GM12891 (cell line): Measurements from ENCODE around the gene IRAG1.

Source experiments
- PAX5 ChIP-seq: IDR thresholded peaks from 2 replicates; pipeline ENCODE4 v1.6.1; 2011; ENCODE audit warnings: low read length, moderate library complexity, mild to moderate bottlenecking; ENCODE audit not compliant: insufficient read depth, severe bottlenecking
- POLR2A ChIP-seq: IDR thresholded peaks from 2 replicates; pipeline ENCODE4 v1.6.1; 2011; ENCODE audit warnings: low read depth, low read length, control low read depth
- POLR2AphosphoS5 ChIP-seq: IDR thresholded peaks from 2 replicates; pipeline ENCODE4 v1.6.1; 2011; ENCODE audit warnings: low read depth, low read length, control low read depth
- POU2F2 ChIP-seq: IDR thresholded peaks from 2 replicates; pipeline ENCODE4 v1.6.1; 2011; ENCODE audit warnings: low read depth, mild to moderate bottlenecking, control low read depth, low read length, moderate library complexity
- SPI1 ChIP-seq: IDR thresholded peaks from 2 replicates; pipeline ENCODE4 v1.6.1; 2011; ENCODE audit warnings: low read depth, low read length, control low read depth
- TAF1 ChIP-seq: IDR thresholded peaks from 2 replicates; pipeline ENCODE4 v1.6.1; 2011; ENCODE audit warnings: low read depth, low read length, control low read depth

GRCh38 chr11:10715571-10715970, 22.0 kb upstream of the IRAG1 start:
- TF ChIP-seq POU2F2 = no peak
- TF ChIP-seq PAX5 = no peak
- TF ChIP-seq POLR2AphosphoS5 = no peak
- TF ChIP-seq TAF1 = no peak
- no peak for TF ChIP-seq POLR2A
- TF ChIP-seq SPI1 = no peak
